ENCODE measurements around the gene CHST8. TPM values are rescaled to one million over a fixed set of nuclear protein-coding genes. Genes with fewer than 3 reads are reported as not detected.

The CHST8 gene
- total RNA-seq, 1 donor from 2014 or later, result not detected

DNA sequence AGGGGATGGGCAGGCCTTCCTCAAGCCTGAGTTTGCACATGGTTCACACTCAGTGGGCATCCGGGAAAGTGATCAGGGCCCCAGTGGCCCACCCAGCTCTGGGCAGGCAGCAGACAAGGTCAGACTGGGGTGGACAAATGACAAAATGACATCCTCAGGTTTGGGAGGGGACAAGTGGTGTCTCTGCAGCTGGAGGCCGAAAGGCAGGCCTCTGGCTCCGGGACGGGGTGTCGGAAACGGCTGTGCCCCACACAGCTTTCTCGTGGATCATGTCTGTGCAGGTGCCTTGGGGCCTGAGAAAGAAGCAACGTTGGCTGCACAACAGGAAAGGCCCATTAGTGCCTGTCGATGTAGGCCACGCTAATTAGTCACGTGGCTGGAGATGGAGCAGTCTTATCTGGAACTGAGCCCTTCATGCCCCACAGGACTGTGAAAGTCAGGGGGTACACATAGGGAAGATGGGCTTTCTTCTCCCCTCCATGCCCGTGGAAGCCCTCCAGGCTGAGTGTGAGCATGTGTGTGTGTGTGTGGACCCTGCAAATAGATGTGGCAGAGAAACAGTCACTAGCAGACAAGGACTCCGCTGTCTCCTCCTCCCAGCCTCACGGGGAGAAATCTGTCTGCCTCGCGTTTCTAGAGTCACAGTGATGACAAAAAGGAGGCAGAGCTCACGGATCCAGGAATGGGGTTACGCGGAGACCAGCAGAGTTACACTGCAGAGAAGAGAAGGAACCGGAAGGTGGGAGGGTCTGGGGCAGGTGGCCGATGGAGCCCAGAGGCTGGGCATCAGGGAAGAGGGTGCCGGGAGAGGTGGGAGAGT, 44.2 kb downstream of the CHST8 start:
- H3K9me3 ChIP-seq, result no peaks in the 10 kb centered on the region
- no peaks in the 10 kb centered on the region for H3K4me1 ChIP-seq
- DNase-seq (ENCODE audit: low spot score in 2 of 2), result peak in 1 of 2 donors; percentile 37
- no peaks in the 10 kb centered on the region for H3K27me3 ChIP-seq
- H3K4me3 ChIP-seq, result no peak overlapping the region
- TF ChIP-seq, protein P1, sequence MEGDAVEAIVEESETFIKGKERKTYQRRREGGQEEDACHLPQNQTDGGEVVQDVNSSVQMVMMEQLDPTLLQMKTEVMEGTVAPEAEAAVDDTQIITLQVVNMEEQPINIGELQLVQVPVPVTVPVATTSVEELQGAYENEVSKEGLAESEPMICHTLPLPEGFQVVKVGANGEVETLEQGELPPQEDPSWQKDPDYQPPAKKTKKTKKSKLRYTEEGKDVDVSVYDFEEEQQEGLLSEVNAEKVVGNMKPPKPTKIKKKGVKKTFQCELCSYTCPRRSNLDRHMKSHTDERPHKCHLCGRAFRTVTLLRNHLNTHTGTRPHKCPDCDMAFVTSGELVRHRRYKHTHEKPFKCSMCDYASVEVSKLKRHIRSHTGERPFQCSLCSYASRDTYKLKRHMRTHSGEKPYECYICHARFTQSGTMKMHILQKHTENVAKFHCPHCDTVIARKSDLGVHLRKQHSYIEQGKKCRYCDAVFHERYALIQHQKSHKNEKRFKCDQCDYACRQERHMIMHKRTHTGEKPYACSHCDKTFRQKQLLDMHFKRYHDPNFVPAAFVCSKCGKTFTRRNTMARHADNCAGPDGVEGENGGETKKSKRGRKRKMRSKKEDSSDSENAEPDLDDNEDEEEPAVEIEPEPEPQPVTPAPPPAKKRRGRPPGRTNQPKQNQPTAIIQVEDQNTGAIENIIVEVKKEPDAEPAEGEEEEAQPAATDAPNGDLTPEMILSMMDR (IDR thresholded peaks at IDR 0.05), result no peak
- H3K27ac ChIP-seq, result no peak overlapping the region
- intact Hi-C loops (cut with DNase I), result no loop called here
- H3K36me3 ChIP-seq, result no peaks in the 10 kb centered on the region

DNA sequence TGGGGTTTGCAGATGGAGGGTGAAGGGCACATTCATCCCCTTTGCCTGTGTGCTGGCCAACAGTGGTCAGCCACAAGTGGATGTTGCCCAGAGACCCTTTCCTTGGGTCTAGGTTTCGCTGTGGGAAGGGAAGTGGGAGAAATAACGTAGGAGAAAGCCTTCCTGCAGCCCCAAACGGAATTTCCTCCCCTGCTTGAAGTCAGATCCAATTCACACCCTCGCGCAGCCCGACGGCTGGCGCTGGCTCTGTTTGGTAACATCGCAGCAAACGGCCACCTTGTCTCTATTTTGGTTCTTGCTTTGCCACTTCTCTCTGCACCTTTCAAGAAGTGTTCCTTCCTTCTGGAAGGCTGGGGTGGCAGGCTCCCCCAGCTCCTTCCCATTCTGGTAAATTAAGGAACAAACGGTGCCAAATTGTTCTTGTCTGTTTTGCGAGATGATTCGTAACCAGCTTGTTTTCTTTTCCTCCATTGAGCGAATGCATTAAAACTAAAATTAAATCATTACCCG, 45.4 kb downstream of the CHST8 start:
- TF ChIP-seq, protein P1 (IDR thresholded peaks at IDR 0.05), result no peak
- no peak for DNase-seq (ENCODE audit: low spot score in 2 of 2)
- intact Hi-C loops (cut with DNase I), result no loop called here

DNA sequence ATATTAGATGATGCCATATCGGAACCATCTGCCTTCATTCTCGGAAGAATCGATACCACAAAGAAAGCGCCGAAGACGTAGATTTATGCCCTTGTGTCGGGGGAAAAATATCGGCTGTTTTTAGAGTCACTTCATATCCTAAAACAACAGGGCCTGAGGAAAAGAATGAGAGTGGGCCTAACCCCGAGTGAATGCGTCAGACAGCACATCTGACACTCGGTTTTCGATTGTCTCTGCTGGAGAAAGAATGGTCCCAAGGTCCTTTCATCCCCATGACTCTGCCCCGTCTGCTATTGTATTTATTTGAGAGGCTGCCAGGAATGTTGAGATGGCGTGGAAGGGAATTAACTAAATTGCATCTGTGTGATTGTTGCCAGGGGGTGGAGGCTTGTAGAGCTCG, 46.1 kb downstream of the CHST8 start:
- TF ChIP-seq, protein P1 (IDR thresholded peaks at IDR 0.05), result no peak
- Histone ChIP-seq H3K4me3 (no peak overlapping the region), H3K27me3 (no peaks in the 10 kb centered on the region), H3K27ac (no peak overlapping the region), H3K4me1 (no peaks in the 10 kb centered on the region), H3K36me3 (no peaks in the 10 kb centered on the region), H3K9me3 (no peaks in the 10 kb centered on the region)
- intact Hi-C loops (cut with DNase I), result no loop called here
- no peak for DNase-seq (ENCODE audit: low spot score in 2 of 2)

More for the DNA sequence above, 45.4 kb downstream of the CHST8 start:
- Histone ChIP-seq H3K27me3 (no peaks in the 10 kb centered on the region), H3K36me3 (no peaks in the 10 kb centered on the region), H3K4me3 (no peak overlapping the region), H3K4me1 (no peaks in the 10 kb centered on the region), H3K27ac (no peak overlapping the region), H3K9me3 (no peaks in the 10 kb centered on the region)

DNA sequence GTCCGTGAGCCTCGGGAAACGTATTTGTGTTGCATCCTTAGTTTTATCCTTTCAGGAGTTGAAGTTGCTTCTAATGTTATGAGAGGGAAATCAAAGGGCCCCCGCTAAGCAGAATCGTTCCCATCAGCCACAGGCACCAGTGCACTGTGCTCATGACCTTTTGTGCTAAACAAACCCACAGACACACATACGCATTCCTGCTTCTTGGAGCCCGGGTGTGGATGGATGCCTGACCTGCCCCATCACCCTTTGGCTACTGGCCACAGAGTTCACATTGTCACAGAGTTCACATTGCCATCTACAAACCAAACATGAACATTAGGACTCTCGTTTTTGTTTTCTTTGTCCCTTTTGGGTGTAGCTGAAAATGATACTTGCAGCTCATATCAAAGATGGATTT, 47.2 kb downstream of the CHST8 start:
- no peak overlapping the region for H3K4me3 ChIP-seq
- H3K9me3 ChIP-seq, result no peaks in the 10 kb centered on the region
- peak in 1 of 2 donors; percentile 33 for DNase-seq (ENCODE audit: low spot score in 2 of 2)
- no peaks in the 10 kb centered on the region for H3K36me3 ChIP-seq
- H3K27me3 ChIP-seq, result no peaks in the 10 kb centered on the region
- H3K4me1 ChIP-seq, result no peaks in the 10 kb centered on the region
- intact Hi-C loops (cut with DNase I), result no loop called here
- TF ChIP-seq, protein P1 (IDR thresholded peaks at IDR 0.05), result no peak
- no peak overlapping the region for H3K27ac ChIP-seq

DNA sequence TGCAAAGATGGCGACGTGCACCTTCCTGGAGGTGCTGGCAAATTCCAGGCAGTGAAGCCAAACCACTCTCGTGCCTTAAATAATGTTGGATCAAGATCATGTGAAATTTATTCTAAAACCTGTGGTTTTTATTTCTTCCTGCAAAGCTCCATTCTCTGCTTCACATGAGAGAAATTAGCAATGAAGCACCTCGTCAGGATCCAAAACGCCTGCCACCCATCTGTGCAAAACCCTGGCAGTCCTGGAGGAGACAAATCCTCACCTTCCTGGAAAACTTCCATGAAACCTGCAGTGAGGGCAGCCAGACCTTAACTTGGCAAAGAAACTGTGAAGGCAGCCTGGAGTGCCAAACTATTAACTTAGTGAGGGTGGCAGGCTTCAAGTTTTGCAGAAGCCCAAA, 47.6 kb downstream of the CHST8 start:
- Histone ChIP-seq H3K36me3 (no peaks in the 10 kb centered on the region), H3K9me3 (no peaks in the 10 kb centered on the region), H3K4me1 (no peaks in the 10 kb centered on the region), H3K27ac (no peak overlapping the region), H3K4me3 (no peak overlapping the region), H3K27me3 (no peaks in the 10 kb centered on the region)
- TF ChIP-seq, protein P1 (IDR thresholded peaks at IDR 0.05), result no peak
- intact Hi-C loops (cut with DNase I), result no loop called here
- peak in 1 of 2 donors; percentile 19 for DNase-seq (ENCODE audit: low spot score in 2 of 2)
